Activated naive CD4-positive, alpha-beta T cell treated with anti-CD3 and anti-CD28 coated beads, Interleukin-2, amount 50 U/mL, for 16 hours (primary cell): ENCODE data around the gene HTR3B.
"Not testable (repeated sequence)": the region's sequence is repeated elsewhere in the genome, so short reads cannot be mapped to it uniquely, and the experiment has no call there.

Experiments
- DNase-seq: peaks from one replicate; pipeline ENCODE4 v3.0.0-alpha.2; 2020

HTR3B gene

GRCh38 chr11:113904379-113905101, at the start of gene HTR3B:
TSS of gene HTR3B (plus strand) at chr11:113904796. CDS start at chr11:113904934, 138 bp downstream.
- DNase-seq, result no peak

- no peak for DNase-seq
These were observed 48.8 kb upstream of the HTR3B start for GRCh38 chr11:113855803-113856202.

GRCh38 chr11:113856966-113857759, 47.4 kb upstream of the HTR3B start:
- no peak for DNase-seq

GRCh38 chr11:113859665-113860064, 44.9 kb upstream of the HTR3B start:
- DNase-seq, result no peak

- no peak for DNase-seq
These were observed 42.2 kb upstream of the HTR3B start for GRCh38 chr11:113862435-113862834.

- DNase-seq, result no peak
These were observed 40.2 kb upstream of the HTR3B start for GRCh38 chr11:113864410-113864809.

GRCh38 chr11:113865873-113866272, 38.7 kb upstream of the HTR3B start:
- no peak for DNase-seq

GRCh38 chr11:113867843-113868503, 36.6 kb upstream of the HTR3B start:
- no peak for DNase-seq

- no peak for DNase-seq
These were observed 33.3 kb upstream of the HTR3B start for GRCh38 chr11:113871336-113871735.

- no peak for DNase-seq
These were observed 31.4 kb upstream of the HTR3B start for GRCh38 chr11:113873236-113873626.

GRCh38 chr11:113874096-113874495, 30.5 kb upstream of the HTR3B start:
- DNase-seq, result no peak

- DNase-seq, result no peak
These were observed 29.9 kb upstream of the HTR3B start for GRCh38 chr11:113874581-113875233.

- DNase-seq, result peak; percentile 74
These were observed 29.1 kb upstream of the HTR3B start, which contains the start of gene USP28 for GRCh38 chr11:113875234-113876073. TSS of gene USP28 (minus strand) at chr11:113875572. CDS start at chr11:113875501, 71 bp downstream.

GRCh38 chr11:113876074-113876797, 28.4 kb upstream of the HTR3B start:
- no peak for DNase-seq

GRCh38 chr11:113876798-113877669, 27.6 kb upstream of the HTR3B start:
- no peak for DNase-seq

GRCh38 chr11:113877670-113878055, 26.9 kb upstream of the HTR3B start:
- DNase-seq, result no peak

GRCh38 chr11:113879446-113879845, 25.1 kb upstream of the HTR3B start:
- not testable (repeated sequence) for DNase-seq

GRCh38 chr11:113880971-113881370, 23.6 kb upstream of the HTR3B start:
- no peak for DNase-seq

- no peak for DNase-seq
These were observed 22.7 kb upstream of the HTR3B start for GRCh38 chr11:113881856-113882255.

- DNase-seq, result no peak
These were observed 20.2 kb upstream of the HTR3B start for GRCh38 chr11:113884361-113884836.
